ENCODE measurements around the gene CFB.
"Not testable (repeated sequence)": the region's sequence is repeated elsewhere in the genome, so short reads cannot be mapped to it uniquely, and the experiment has no call there.

The CFB gene

GRCh38 chr6:31915351-31915750 is 30.5 kb upstream of the CFB start:
- DNase-seq, result no peak

GRCh38 chr6:31915756-31916155 is 30.1 kb upstream of the CFB start:
- no peak for DNase-seq

- no peak for DNase-seq
Measured at GRCh38 chr6:31918069-31918720, 27.7 kb upstream of the CFB start.

GRCh38 chr6:31919624-31920303 is 26.1 kb upstream of the CFB start:
- DNase-seq, result no peak

- DNase-seq, result no peak
Measured at GRCh38 chr6:31920811-31921210, 25.1 kb upstream of the CFB start.

GRCh38 chr6:31922942-31923341 is 23.0 kb upstream of the CFB start:
- DNase-seq, result peak; percentile 15

- DNase-seq, result no peak
Measured at GRCh38 chr6:31927242-31927862, 18.5 kb upstream of the CFB start, which contains the start of gene C2. Gene C2 (plus strand): TSS chr6:31927717. CDS start chr6:31927753, 36 bp downstream.

- no peak for DNase-seq
Measured at GRCh38 chr6:31927863-31928671, 17.8 kb upstream of the CFB start.

GRCh38 chr6:31928672-31928939 is 17.3 kb upstream of the CFB start:
- DNase-seq, result no peak

GRCh38 chr6:31930962-31931361 is 14.9 kb upstream of the CFB start:
- no peak for DNase-seq

- not testable (repeated sequence) for DNase-seq
Measured at GRCh38 chr6:31932137-31932536, 13.8 kb upstream of the CFB start.

GRCh38 chr6:31933537-31933936 is 12.4 kb upstream of the CFB start:
- no peak for DNase-seq

- no peak for DNase-seq
Measured at GRCh38 chr6:31935021-31935420, 10.9 kb upstream of the CFB start.

GRCh38 chr6:31935823-31936222 is 10.1 kb upstream of the CFB start:
- DNase-seq, result no peak

GRCh38 chr6:31940256-31940664 is 5.6 kb upstream of the CFB start:
- no peak for DNase-seq

GRCh38 chr6:31943742-31944141 is 2.2 kb upstream of the CFB start:
- DNase-seq, result no peak

GRCh38 chr6:31945154-31945506 is 765 bp upstream of the CFB start:
- no peak for DNase-seq

- DNase-seq, result no peak
Measured at GRCh38 chr6:31946370-31946885, 533 bp downstream of the CFB start.

GRCh38 chr6:31947070-31947675 is 1.3 kb downstream of the CFB start:
- DNase-seq, result no peak

GRCh38 chr6:31947864-31948263 is 2.0 kb downstream of the CFB start:
- DNase-seq, result no peak

GRCh38 chr6:31948306-31948705 is 2.4 kb downstream of the CFB start:
- no peak for DNase-seq

GRCh38 chr6:31948753-31949413 is 3.0 kb downstream of the CFB start:
- no peak for DNase-seq
